ENCODE results near the gene NKD2. TPM values are rescaled to one million over a fixed set of nuclear protein-coding genes. Genes with fewer than 3 reads are reported as not detected.

The NKD2 gene
- total RNA-seq, 1 experiment from 2014 or later, result 20.4 TPM

- Histone ChIP-seq H4K20me1 (ENCODE audit: insufficient read depth) (no peaks in the 10 kb centered on the region), H3K9me3 (ENCODE audit: control insufficient read depth in 1 of 2, insufficient read depth in 1 of 2, low read depth in 1 of 2, low read length in 2 of 2) (no peaks in the 10 kb centered on the region), H2AFZ (ENCODE audit: low read depth, low read length, poor library complexity, severe bottlenecking) (no peak overlapping the region), H3K4me1 (ENCODE audit: control insufficient read depth in 1 of 2, insufficient read depth in 2 of 2, low read length in 2 of 2) (peaks cover 0 to 11% of the 10 kb centered on the region in 2 experiments; a peak in 2 of 4 replicates), H3K4me3 (replicated peaks in 1 of 2; ENCODE audit: low read depth in 1 of 2, low read length in 2 of 2) (no peak overlapping the region), H3K9ac (ENCODE audit: low read length) (no peak overlapping the region), H3K36me3 (ENCODE audit: control insufficient read depth in 1 of 2, insufficient read depth in 2 of 2, low read length in 2 of 2) (no peaks in the 10 kb centered on the region), H3K27ac (ENCODE audit: low read depth, low read length) (no peak overlapping the region), H3K9me2 (ENCODE audit: insufficient read depth) (no peaks in the 10 kb centered on the region), H3K4me2 (ENCODE audit: low read length) (no peak overlapping the region), H3K27me3 (ENCODE audit: insufficient read depth, low read length) (peaks cover 34% of the 10 kb centered on the region), H3K79me2 (ENCODE audit: insufficient read depth, low read length) (no peaks in the 10 kb centered on the region)
- no peak for TF ChIP-seq ELF1 (IDR thresholded peaks at IDR 0.05; ENCODE audit: borderline replicate concordance, low read depth)
- TF ChIP-seq CBX3 (IDR thresholded peaks at IDR 0.05; ENCODE audit: low read depth), result no peak
- ATAC-seq (no peak), DNase-seq (ENCODE audit: low read depth, low spot score) (no peak)
- no TSS peak for BruUV-seq (replicated peaks)
- intact Hi-C loops (cut with micrococcal nuclease), result no loop called here
- ChIA-PET RAD21 (ENCODE audit: low non-redundant PET in 1 of 2, low total read pairs in 2 of 2, uncharacterized antibody in 2 of 2, unreplicated experiment in 2 of 2) (no interaction called here), CTCF (no interaction called here), POLR2A (no interaction called here)
Observed at GRCh38 chr5:963310-963672, 45.3 kb upstream of the NKD2 start.

- ATAC-seq (no peak), DNase-seq (ENCODE audit: low read depth, low spot score) (no peak)
- ChIA-PET CTCF (no interaction called here), RAD21 (ENCODE audit: low non-redundant PET in 1 of 2, low total read pairs in 2 of 2, uncharacterized antibody in 2 of 2, unreplicated experiment in 2 of 2) (no interaction called here), POLR2A (no interaction called here)
- Histone ChIP-seq H4K20me1 (ENCODE audit: insufficient read depth) (no peaks in the 10 kb centered on the region), H3K79me2 (ENCODE audit: insufficient read depth, low read length) (no peaks in the 10 kb centered on the region), H3K27ac (ENCODE audit: low read depth, low read length) (no peak overlapping the region), H3K27me3 (ENCODE audit: insufficient read depth, low read length) (peaks cover 40% of the 10 kb centered on the region), H3K9ac (ENCODE audit: low read length) (no peak overlapping the region), H2AFZ (ENCODE audit: low read depth, low read length, poor library complexity, severe bottlenecking) (no peak overlapping the region), H3K9me2 (ENCODE audit: insufficient read depth) (no peaks in the 10 kb centered on the region), H3K9me3 (ENCODE audit: control insufficient read depth in 1 of 2, insufficient read depth in 1 of 2, low read depth in 1 of 2, low read length in 2 of 2) (no peaks in the 10 kb centered on the region), H3K4me2 (ENCODE audit: low read length) (no peak overlapping the region), H3K4me1 (ENCODE audit: control insufficient read depth in 1 of 2, insufficient read depth in 2 of 2, low read length in 2 of 2) (peaks cover 0 to 5% of the 10 kb centered on the region in 2 experiments; a peak in 2 of 4 replicates), H3K36me3 (ENCODE audit: control insufficient read depth in 1 of 2, insufficient read depth in 2 of 2, low read length in 2 of 2) (no peaks in the 10 kb centered on the region), H3K4me3 (replicated peaks in 1 of 2; ENCODE audit: low read depth in 1 of 2, low read length in 2 of 2) (no peak overlapping the region)
- BruUV-seq (replicated peaks), result no TSS peak
- TF ChIP-seq POLR2AphosphoS5 (IDR thresholded peaks at IDR 0.05; ENCODE audit: low read depth, low read length), result no peak
- TF ChIP-seq, protein P1, sequence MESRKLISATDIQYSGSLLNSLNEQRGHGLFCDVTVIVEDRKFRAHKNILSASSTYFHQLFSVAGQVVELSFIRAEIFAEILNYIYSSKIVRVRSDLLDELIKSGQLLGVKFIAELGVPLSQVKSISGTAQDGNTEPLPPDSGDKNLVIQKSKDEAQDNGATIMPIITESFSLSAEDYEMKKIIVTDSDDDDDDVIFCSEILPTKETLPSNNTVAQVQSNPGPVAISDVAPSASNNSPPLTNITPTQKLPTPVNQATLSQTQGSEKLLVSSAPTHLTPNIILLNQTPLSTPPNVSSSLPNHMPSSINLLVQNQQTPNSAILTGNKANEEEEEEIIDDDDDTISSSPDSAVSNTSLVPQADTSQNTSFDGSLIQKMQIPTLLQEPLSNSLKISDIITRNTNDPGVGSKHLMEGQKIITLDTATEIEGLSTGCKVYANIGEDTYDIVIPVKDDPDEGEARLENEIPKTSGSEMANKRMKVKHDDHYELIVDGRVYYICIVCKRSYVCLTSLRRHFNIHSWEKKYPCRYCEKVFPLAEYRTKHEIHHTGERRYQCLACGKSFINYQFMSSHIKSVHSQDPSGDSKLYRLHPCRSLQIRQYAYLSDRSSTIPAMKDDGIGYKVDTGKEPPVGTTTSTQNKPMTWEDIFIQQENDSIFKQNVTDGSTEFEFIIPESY (IDR thresholded peaks at IDR 0.05; ENCODE audit: extremely low read depth, insufficient replicate concordance, low read length), result no peak
- TF ChIP-seq CTCF (IDR thresholded peaks at IDR 0.05 in 2 of 3, conservative IDR thresholded peaks at IDR 0.05 in 1 of 3; ENCODE audit: borderline replicate concordance in 1 of 3, insufficient read depth in 1 of 3, low read depth in 2 of 3, low read length in 2 of 3), result no peak
- TF ChIP-seq ZNF274 (IDR thresholded peaks at IDR 0.05; ENCODE audit: low read depth, low read length), result no peak
- no peak for TF ChIP-seq CBX3 (IDR thresholded peaks at IDR 0.05; ENCODE audit: low read depth)
- TF ChIP-seq ZFX (IDR thresholded peaks at IDR 0.05), result no peak
- no peak for TF ChIP-seq EGR1 (IDR thresholded peaks at IDR 0.05; ENCODE audit: low read depth)
- TF ChIP-seq SRF (IDR thresholded peaks at IDR 0.05; ENCODE audit: low read depth), result no peak
- TF ChIP-seq POLR2A (IDR thresholded peaks at IDR 0.05; ENCODE audit: borderline replicate concordance, extremely low read depth, insufficient read depth, insufficient read length), result no peak
- TF ChIP-seq JUND (IDR thresholded peaks at IDR 0.05), result no peak
- no peak for TF ChIP-seq EZH2phosphoT487 (IDR thresholded peaks at IDR 0.05; ENCODE audit: borderline replicate concordance)
- intact Hi-C loops (cut with micrococcal nuclease), result no loop called here
Observed at GRCh38 chr5:963673-964531, 44.7 kb upstream of the NKD2 start.

Data from HCT116 (cell line).